ENCODE measurements around the gene ARSI.

The ARSI gene

GRCh38 chr5:150302301-150303069 is at the start of gene ARSI:
TSS of gene ARSI (minus strand) at chr5:150302905. CDS start at chr5:150302373, 532 bp downstream.
- no peak for DNase-seq (ENCODE audit: low read depth, low spot score)

- no peak for DNase-seq (ENCODE audit: low read depth, low spot score)
Observed at GRCh38 chr5:150350524-150351344, 48.0 kb upstream of the ARSI start.

GRCh38 chr5:150349681-150350275 is 47.1 kb upstream of the ARSI start:
- no peak for DNase-seq (ENCODE audit: low read depth, low spot score)

- no peak for DNase-seq (ENCODE audit: low read depth, low spot score)
Observed at GRCh38 chr5:150347451-150347850, 44.7 kb upstream of the ARSI start.

GRCh38 chr5:150347003-150347402 is 44.3 kb upstream of the ARSI start:
- DNase-seq (ENCODE audit: low read depth, low spot score), result no peak

GRCh38 chr5:150346592-150346991 is 43.9 kb upstream of the ARSI start:
- no peak for DNase-seq (ENCODE audit: low read depth, low spot score)

- no peak for DNase-seq (ENCODE audit: low read depth, low spot score)
Observed at GRCh38 chr5:150345716-150346115, 43.0 kb upstream of the ARSI start.

GRCh38 chr5:150343994-150344631 is 41.4 kb upstream of the ARSI start:
- no peak for DNase-seq (ENCODE audit: low read depth, low spot score)

GRCh38 chr5:150342583-150342982 is 39.9 kb upstream of the ARSI start:
- DNase-seq (ENCODE audit: low read depth, low spot score), result no peak

GRCh38 chr5:150341989-150342388 is 39.3 kb upstream of the ARSI start:
- DNase-seq (ENCODE audit: low read depth, low spot score), result no peak

- DNase-seq (ENCODE audit: low read depth, low spot score), result no peak
Observed at GRCh38 chr5:150341331-150341730, 38.6 kb upstream of the ARSI start.

GRCh38 chr5:150340614-150341255 is 38.0 kb upstream of the ARSI start:
- no peak for DNase-seq (ENCODE audit: low read depth, low spot score)

GRCh38 chr5:150339841-150340240 is 37.1 kb upstream of the ARSI start:
- no peak for DNase-seq (ENCODE audit: low read depth, low spot score)

- no peak for DNase-seq (ENCODE audit: low read depth, low spot score)
Observed at GRCh38 chr5:150339165-150339564, 36.5 kb upstream of the ARSI start.

- no peak for DNase-seq (ENCODE audit: low read depth, low spot score)
Observed at GRCh38 chr5:150338546-150338945, 35.8 kb upstream of the ARSI start.

- no peak for DNase-seq (ENCODE audit: low read depth, low spot score)
Observed at GRCh38 chr5:150335778-150336177, 33.1 kb upstream of the ARSI start.

- no peak for DNase-seq (ENCODE audit: low read depth, low spot score)
Observed at GRCh38 chr5:150333400-150333799, 30.7 kb upstream of the ARSI start.

GRCh38 chr5:150329881-150330876 is 27.5 kb upstream of the ARSI start:
- DNase-seq (ENCODE audit: low read depth, low spot score), result no peak

- no peak for DNase-seq (ENCODE audit: low read depth, low spot score)
Observed at GRCh38 chr5:150329038-150329437, 26.3 kb upstream of the ARSI start.

GRCh38 chr5:150328515-150328914 is 25.8 kb upstream of the ARSI start:
- no peak for DNase-seq (ENCODE audit: low read depth, low spot score)
